ENCODE results near the gene OARD1.

- TF ChIP-seq, protein P1, sequence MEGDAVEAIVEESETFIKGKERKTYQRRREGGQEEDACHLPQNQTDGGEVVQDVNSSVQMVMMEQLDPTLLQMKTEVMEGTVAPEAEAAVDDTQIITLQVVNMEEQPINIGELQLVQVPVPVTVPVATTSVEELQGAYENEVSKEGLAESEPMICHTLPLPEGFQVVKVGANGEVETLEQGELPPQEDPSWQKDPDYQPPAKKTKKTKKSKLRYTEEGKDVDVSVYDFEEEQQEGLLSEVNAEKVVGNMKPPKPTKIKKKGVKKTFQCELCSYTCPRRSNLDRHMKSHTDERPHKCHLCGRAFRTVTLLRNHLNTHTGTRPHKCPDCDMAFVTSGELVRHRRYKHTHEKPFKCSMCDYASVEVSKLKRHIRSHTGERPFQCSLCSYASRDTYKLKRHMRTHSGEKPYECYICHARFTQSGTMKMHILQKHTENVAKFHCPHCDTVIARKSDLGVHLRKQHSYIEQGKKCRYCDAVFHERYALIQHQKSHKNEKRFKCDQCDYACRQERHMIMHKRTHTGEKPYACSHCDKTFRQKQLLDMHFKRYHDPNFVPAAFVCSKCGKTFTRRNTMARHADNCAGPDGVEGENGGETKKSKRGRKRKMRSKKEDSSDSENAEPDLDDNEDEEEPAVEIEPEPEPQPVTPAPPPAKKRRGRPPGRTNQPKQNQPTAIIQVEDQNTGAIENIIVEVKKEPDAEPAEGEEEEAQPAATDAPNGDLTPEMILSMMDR (IDR thresholded peaks at IDR 0.05) = no peak
- no peak for TF ChIP-seq POLR2A (IDR thresholded peaks at IDR 0.05)
- no peak for TF ChIP-seq POLR2AphosphoS5 (IDR thresholded peaks at IDR 0.05)
Observed at GRCh38 chr6:41077536-41077935, 5.4 kb upstream of the OARD1 start.

Measured in breast epithelium (tissue), 3 donors.